Glutamatergic neuron (in vitro differentiated cells): Measurements from ENCODE around the gene ABCC11. TPM values are rescaled to one million over a fixed set of nuclear protein-coding genes. Genes with fewer than 3 reads are reported as not detected.

Experiments used
- DNase-seq: peaks from one replicate; pipeline ENCODE4 v3.0.0; 2022
- H3K27ac Mint-ChIP-seq: one replicate; pipeline ENCODE4 v1.8.0; 2020; ENCODE audit warnings: mild to moderate bottlenecking, mixed read lengths, inconsistent platforms; ENCODE audit not compliant: unreplicated experiment
- H3K27me3 Mint-ChIP-seq: one replicate; pipeline ENCODE4 v1.8.0; 2020; ENCODE audit warnings: mild to moderate bottlenecking, moderate library complexity, mixed read lengths, inconsistent platforms; ENCODE audit not compliant: unreplicated experiment
- H3K36me3 Mint-ChIP-seq: one replicate; pipeline ENCODE4 v1.8.0; 2020; ENCODE audit warnings: mild to moderate bottlenecking, mixed read lengths, inconsistent platforms; ENCODE audit not compliant: unreplicated experiment
- H3K4me1 Mint-ChIP-seq: one replicate; pipeline ENCODE4 v1.8.0; 2020; ENCODE audit warnings: mild to moderate bottlenecking, low read depth, mixed read lengths, inconsistent platforms; ENCODE audit not compliant: unreplicated experiment
- H3K4me3 Mint-ChIP-seq: one replicate; pipeline ENCODE4 v1.8.0; 2020; ENCODE audit warnings: mild to moderate bottlenecking, mixed read lengths, inconsistent platforms; ENCODE audit not compliant: unreplicated experiment
- H3K9me3 Mint-ChIP-seq: one replicate; pipeline ENCODE4 v1.8.0; 2020; ENCODE audit warnings: mild to moderate bottlenecking, moderate library complexity, mixed read lengths, inconsistent platforms; ENCODE audit not compliant: unreplicated experiment
- long read RNA-seq: library from polyadenylated mRNA; unstranded; transcript quantifications from one replicate; pipeline ENCODE4 v2.0.0, GENCODE V29; 2020; ENCODE audit not compliant: unreplicated experiment
- total RNA-seq: library from RNA; stranded (reverse); fragmentation: NEBNext Ultra II Directional; extraction: Animal tissue kit (Norgen Biotek cat#: 25700); gene quantifications from one replicate; pipeline ENCODE4 v1.2.1, GENCODE V29; 2021; ENCODE audit not compliant: unreplicated experiment
- TF ChIP-seq, protein P1 (sequence below): fragments of 200-600 bp; sonication (generic); IDR thresholded peaks from one replicate; pipeline ENCODE4 v1.5.0; 2021; ENCODE audit not compliant: partially characterized antibody, unreplicated experiment

Gene ABCC11
- not detected for total RNA-seq
- long read RNA-seq: 0 reads

GRCh38 chr16:48247311-48247710 lies at the start of gene ABCC11:
TSS of gene ABCC11 (minus strand) at chr16:48247539. CDS start at chr16:48231921, 15,618 bp downstream.
- H3K4me1 Mint-ChIP-seq: peaks cover 9% of the 10 kb centered on the region
- H3K4me3 Mint-ChIP-seq: peak within 1 kb of the TSS; percentile 42
- no peak within 1 kb of the TSS for H3K27ac Mint-ChIP-seq
- DNase-seq: no peak
- peaks cover 9% of the 10 kb centered on the region for H3K9me3 Mint-ChIP-seq
- no peaks in the 10 kb centered on the region for H3K36me3 Mint-ChIP-seq
- TF ChIP-seq, protein P1, sequence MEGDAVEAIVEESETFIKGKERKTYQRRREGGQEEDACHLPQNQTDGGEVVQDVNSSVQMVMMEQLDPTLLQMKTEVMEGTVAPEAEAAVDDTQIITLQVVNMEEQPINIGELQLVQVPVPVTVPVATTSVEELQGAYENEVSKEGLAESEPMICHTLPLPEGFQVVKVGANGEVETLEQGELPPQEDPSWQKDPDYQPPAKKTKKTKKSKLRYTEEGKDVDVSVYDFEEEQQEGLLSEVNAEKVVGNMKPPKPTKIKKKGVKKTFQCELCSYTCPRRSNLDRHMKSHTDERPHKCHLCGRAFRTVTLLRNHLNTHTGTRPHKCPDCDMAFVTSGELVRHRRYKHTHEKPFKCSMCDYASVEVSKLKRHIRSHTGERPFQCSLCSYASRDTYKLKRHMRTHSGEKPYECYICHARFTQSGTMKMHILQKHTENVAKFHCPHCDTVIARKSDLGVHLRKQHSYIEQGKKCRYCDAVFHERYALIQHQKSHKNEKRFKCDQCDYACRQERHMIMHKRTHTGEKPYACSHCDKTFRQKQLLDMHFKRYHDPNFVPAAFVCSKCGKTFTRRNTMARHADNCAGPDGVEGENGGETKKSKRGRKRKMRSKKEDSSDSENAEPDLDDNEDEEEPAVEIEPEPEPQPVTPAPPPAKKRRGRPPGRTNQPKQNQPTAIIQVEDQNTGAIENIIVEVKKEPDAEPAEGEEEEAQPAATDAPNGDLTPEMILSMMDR: no peak
- no peaks in the 10 kb centered on the region for H3K27me3 Mint-ChIP-seq

GRCh38 chr16:48295488-48296281 lies 48.3 kb upstream of the ABCC11 start:
- DNase-seq: no peak
- no peaks in the 10 kb centered on the region for H3K36me3 Mint-ChIP-seq
- TF ChIP-seq, protein P1: no peak
- no peaks in the 10 kb centered on the region for H3K27me3 Mint-ChIP-seq
- H3K27ac Mint-ChIP-seq: no peak overlapping the region
- H3K4me3 Mint-ChIP-seq: no peak overlapping the region
- H3K4me1 Mint-ChIP-seq: peaks cover 1% of the 10 kb centered on the region
- no peaks in the 10 kb centered on the region for H3K9me3 Mint-ChIP-seq

GRCh38 chr16:48294724-48295123 lies 47.4 kb upstream of the ABCC11 start:
- DNase-seq: no peak
- Mint-ChIP-seq H3K9me3 (no peaks in the 10 kb centered on the region), H3K27me3 (peaks cover 2% of the 10 kb centered on the region), H3K27ac (no peak overlapping the region), H3K4me1 (peaks cover 1% of the 10 kb centered on the region), H3K4me3 (no peak overlapping the region), H3K36me3 (no peaks in the 10 kb centered on the region)
- TF ChIP-seq, protein P1: no peak

- H3K9me3 Mint-ChIP-seq: no peaks in the 10 kb centered on the region
- H3K27me3 Mint-ChIP-seq: peaks cover 2% of the 10 kb centered on the region
- no peaks in the 10 kb centered on the region for H3K4me1 Mint-ChIP-seq
- no peak for DNase-seq
- TF ChIP-seq, protein P1: no peak
- no peak overlapping the region for H3K4me3 Mint-ChIP-seq
- H3K27ac Mint-ChIP-seq: no peak overlapping the region
- H3K36me3 Mint-ChIP-seq: no peaks in the 10 kb centered on the region
Measured at GRCh38 chr16:48292452-48292851, 45.1 kb upstream of the ABCC11 start.

GRCh38 chr16:48291754-48292153 lies 44.4 kb upstream of the ABCC11 start:
- H3K36me3 Mint-ChIP-seq: peaks cover 3% of the 10 kb centered on the region
- no peak for DNase-seq
- H3K27me3 Mint-ChIP-seq: peaks cover 2% of the 10 kb centered on the region
- H3K27ac Mint-ChIP-seq: no peak overlapping the region
- H3K4me1 Mint-ChIP-seq: no peaks in the 10 kb centered on the region
- H3K4me3 Mint-ChIP-seq: no peak overlapping the region
- TF ChIP-seq, protein P1: no peak
- no peaks in the 10 kb centered on the region for H3K9me3 Mint-ChIP-seq
